GM23248 (cell line): ENCODE results near the gene DNLZ.

ENCODE experiments used
- EZH2 ChIP-seq: fragments of 200-600 bp; sonication (generic); IDR thresholded peaks from 2 replicates; pipeline ENCODE4 v1.6.1; 2018; ENCODE audit warnings: antibody characterized with exemption, mild to moderate bottlenecking; ENCODE audit not compliant: insufficient read depth, poor library complexity, severe bottlenecking
- EZH2phosphoT487 ChIP-seq: fragments of 200-600 bp; sonication (generic); IDR thresholded peaks from 2 replicates; pipeline ENCODE4 v1.6.1; 2018; ENCODE audit warnings: antibody characterized with exemption, moderate library complexity, mild to moderate bottlenecking, low read depth; ENCODE audit not compliant: insufficient read depth

DNA sequence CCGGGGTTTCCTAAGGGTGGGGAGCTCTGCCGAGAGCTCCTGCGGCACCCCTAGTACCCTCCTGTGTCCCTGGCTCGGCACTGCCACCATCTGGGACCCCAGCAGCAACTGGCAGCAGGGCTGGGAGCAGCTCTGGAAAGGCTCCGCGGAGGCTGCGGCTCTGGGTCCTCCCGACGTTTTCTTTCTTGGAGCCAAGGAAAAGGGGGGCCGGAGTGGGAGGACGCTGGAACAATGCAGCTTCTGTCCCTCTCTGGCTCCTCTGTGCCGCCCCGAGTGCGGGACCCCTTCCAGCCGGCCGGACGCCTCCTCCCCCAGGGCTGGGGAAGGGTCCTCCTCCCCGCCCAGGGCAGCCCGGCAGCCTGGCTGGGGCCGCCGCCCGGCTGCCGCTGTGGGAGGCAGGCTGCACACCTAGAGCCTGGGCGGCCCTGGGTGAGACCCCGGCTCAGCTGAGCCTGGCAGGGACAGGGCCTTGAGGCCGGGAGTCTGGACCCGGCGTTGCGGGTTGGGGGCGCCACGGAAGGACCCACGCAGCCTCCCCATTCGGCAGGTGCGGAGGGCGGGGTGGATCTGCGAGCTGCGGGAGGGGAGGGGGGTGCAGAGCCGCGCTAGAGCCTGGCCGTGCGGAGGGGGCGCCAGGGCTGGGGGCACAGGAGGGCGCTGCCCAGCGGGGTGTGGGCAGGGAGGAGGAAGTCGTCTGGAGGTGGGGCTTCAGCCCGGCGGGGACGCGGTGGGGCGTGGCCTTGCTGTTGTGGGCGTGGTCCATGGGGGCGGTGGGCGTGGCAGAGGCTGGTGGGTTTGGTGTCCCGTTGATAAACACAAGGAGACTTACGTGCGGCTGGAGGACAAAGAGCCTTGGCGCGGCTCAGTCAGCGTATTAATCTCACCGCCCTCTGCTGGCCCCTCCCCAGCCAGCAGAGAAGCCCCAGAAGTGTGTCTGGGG is 21.1 kb downstream of the DNLZ start:
- TF ChIP-seq EZH2 (no peak), EZH2phosphoT487 (no peak)
